ENCODE data around the gene IL22. TPM values are rescaled to one million over a fixed set of nuclear protein-coding genes. Genes with fewer than 3 reads are reported as not detected.

IL22 gene
- total and polyA plus RNA-seq, 2 of the 8 experiments (the other 6 are each of a cell fraction or from before 2014, with no cell fraction given): not detected

GRCh38 chr12:68242777-68243176 is 10.6 kb downstream of the IL22 start (continued):
- no peak for TF ChIP-seq SIN3A (conservative IDR thresholded peaks at IDR 0.05 in 1 of 2, IDR thresholded peaks at IDR 0.05 in 1 of 2; ENCODE audit: low read depth in 1 of 2, low read length in 2 of 2)
- TF ChIP-seq EGR1 (IDR thresholded peaks at IDR 0.05; ENCODE audit: borderline replicate concordance, low read depth, low read length): no peak
- TF ChIP-seq CTCF (IDR thresholded peaks at IDR 0.05; ENCODE audit: control extremely low read depth in 1 of 3, insufficient read depth in 1 of 3, low read depth in 1 of 3, low read length in 3 of 3): no peak
- no peak for TF ChIP-seq SP2 (IDR thresholded peaks at IDR 0.05; ENCODE audit: low read length)
- no peak for TF ChIP-seq ATF3 (IDR thresholded peaks at IDR 0.05; ENCODE audit: insufficient read depth, low read depth, low read length)
